H9 (cell line): Measurements from ENCODE around the gene MICAL3. TPM values are rescaled to one million over a fixed set of nuclear protein-coding genes. Genes with fewer than 3 reads are reported as not detected.

Source experiments
- DNase-seq: peaks from one replicate; pipeline ENCODE4 v3.0.0-alpha.2; 2017
- H2AFZ ChIP-seq: one replicate; pipeline ENCODE4 v1.6.1; 2013; ENCODE audit warnings: mild to moderate bottlenecking, low read length, control low read depth, moderate library complexity
- H2AK5ac ChIP-seq: 2 replicates; pipeline ENCODE4 v1.6.1; 2013; ENCODE audit warnings: low read length, control low read depth, mixed read lengths; ENCODE audit not compliant: insufficient read length
- H2BK120ac ChIP-seq: one replicate; pipeline ENCODE4 v1.6.1; 2013; ENCODE audit warnings: low read depth, mild to moderate bottlenecking, low read length, control low read depth, inconsistent platforms; ENCODE audit not compliant: poor library complexity, severe bottlenecking
- H2BK12ac ChIP-seq: 2 replicates; pipeline ENCODE4 v1.6.1; 2013; ENCODE audit warnings: low read length, control low read depth, mixed read lengths, low read depth; ENCODE audit not compliant: insufficient read length
- H2BK15ac ChIP-seq: 2 replicates; pipeline ENCODE4 v1.6.1; 2013; ENCODE audit warnings: low read depth, low read length, control low read depth
- H2BK20ac ChIP-seq: one replicate; pipeline ENCODE4 v1.6.1; 2013; ENCODE audit warnings: low read depth, mild to moderate bottlenecking, low read length, control low read depth, inconsistent platforms; ENCODE audit not compliant: poor library complexity, severe bottlenecking
- H2BK5ac ChIP-seq: 2 replicates; pipeline ENCODE4 v1.6.1; 2013; ENCODE audit warnings: low read length, control low read depth, mixed read lengths; ENCODE audit not compliant: insufficient read length
- H3K14ac ChIP-seq: 2 replicates; pipeline ENCODE4 v1.6.1; 2013; ENCODE audit warnings: low read length, control low read depth; ENCODE audit not compliant: insufficient read depth
- H3K18ac ChIP-seq: 2 replicates; pipeline ENCODE4 v1.6.1; 2013; ENCODE audit warnings: low read depth, mild to moderate bottlenecking, mixed read lengths, low read length, control low read depth; ENCODE audit not compliant: insufficient read length
- H3K23ac ChIP-seq: 2 replicates; pipeline ENCODE4 v1.6.1; 2013; ENCODE audit warnings: low read length, control low read depth, mixed read lengths, low read depth; ENCODE audit not compliant: insufficient read length
- H3K23me2 ChIP-seq: 2 replicates; pipeline ENCODE4 v1.6.1; 2013; ENCODE audit warnings: low read depth, mild to moderate bottlenecking, mixed read lengths, low read length, control low read depth; ENCODE audit not compliant: insufficient read length, poor library complexity, severe bottlenecking
- H3K27ac ChIP-seq: 2 replicates; pipeline ENCODE4 v1.5.1; 2013; ENCODE audit warnings: low read length, control low read depth, mixed read lengths, low read depth; ENCODE audit not compliant: insufficient read length
- H3K27me3 ChIP-seq: 2 replicates; pipeline ENCODE4 v1.6.1; 2013; ENCODE audit warnings: low read length, control low read depth, inconsistent platforms; ENCODE audit not compliant: insufficient read depth
- H3K4ac ChIP-seq: 2 replicates; pipeline ENCODE4 v1.6.1; 2013; ENCODE audit warnings: low read depth, mild to moderate bottlenecking, control low read depth, inconsistent platforms, low read length, moderate library complexity
- H3K4me1 ChIP-seq: 2 replicates; pipeline ENCODE4 v1.6.1; 2013; ENCODE audit warnings: low read length, control low read depth, inconsistent platforms; ENCODE audit not compliant: insufficient read depth
- H3K4me2 ChIP-seq: 2 replicates; pipeline ENCODE4 v1.6.1; 2013; ENCODE audit warnings: low read length, control low read depth, mixed read lengths; ENCODE audit not compliant: insufficient read length, insufficient read depth
- H3K56ac ChIP-seq: 2 replicates; pipeline ENCODE4 v1.6.1; 2013; ENCODE audit warnings: low read depth, mild to moderate bottlenecking, mixed read lengths, low read length, control low read depth; ENCODE audit not compliant: insufficient read length
- H3K79me1 ChIP-seq: 2 replicates; pipeline ENCODE4 v1.6.1; 2013; ENCODE audit warnings: low read depth, mild to moderate bottlenecking, moderate library complexity, low read length, control low read depth, inconsistent platforms; ENCODE audit not compliant: insufficient read depth, poor library complexity, severe bottlenecking
- H3K79me2 ChIP-seq: 2 replicates; pipeline ENCODE4 v1.6.1; 2013; ENCODE audit warnings: low read length, control low read depth, inconsistent platforms; ENCODE audit not compliant: insufficient read depth
- H3K9ac ChIP-seq: 2 replicates; pipeline ENCODE4 v1.6.1; 2013; ENCODE audit warnings: low read length, control low read depth, mixed read lengths; ENCODE audit not compliant: insufficient read length; ENCODE audit errors: extremely low read depth
- H3K9me3 ChIP-seq: one replicate; pipeline ENCODE4 v1.6.1; 2013; ENCODE audit warnings: low read depth, low read length, inconsistent platforms; ENCODE audit not compliant: control insufficient read depth
- H3T11ph ChIP-seq: one replicate; pipeline ENCODE4 v1.6.1; 2013; ENCODE audit warnings: mild to moderate bottlenecking, low read length, control low read depth, inconsistent platforms
- H4K20me1 ChIP-seq: one replicate; pipeline ENCODE4 v1.6.1; 2013; ENCODE audit not compliant: control insufficient read depth, insufficient read length, insufficient read depth
- H4K5ac ChIP-seq: 2 replicates; pipeline ENCODE4 v1.6.1; 2013; ENCODE audit warnings: low read depth, mild to moderate bottlenecking, mixed read lengths, low read length, control low read depth; ENCODE audit not compliant: insufficient read length
- H4K8ac ChIP-seq: replicated peaks from 2 replicates; pipeline ENCODE4 v1.6.1; 2013; ENCODE audit warnings: low read length, control low read depth, mixed read lengths, low read depth; ENCODE audit not compliant: insufficient read length
- H4K91ac ChIP-seq: 2 replicates; pipeline ENCODE4 v1.6.1; 2013; ENCODE audit warnings: low read depth, mild to moderate bottlenecking, moderate library complexity, mixed read lengths, low read length, control low read depth; ENCODE audit not compliant: insufficient read length
- H3K27ac Mint-ChIP-seq, 3 experiments: 2 replicates in 2 of 3; 3 replicates in 1 of 3; pipeline ENCODE4 v1.8.0; 2020 to 2021; ENCODE audit warnings: mixed read lengths in 3 of 3, mild to moderate bottlenecking in 1 of 3, moderate library complexity in 1 of 3
- H3K27me3 Mint-ChIP-seq: 2 replicates; pipeline ENCODE4 v1.8.0; 2021; ENCODE audit warnings: low read depth, mild to moderate bottlenecking, moderate library complexity, mixed read lengths
- H3K36me3 Mint-ChIP-seq, 3 experiments: 2 replicates in 2 of 3; 3 replicates in 1 of 3; pipeline ENCODE4 v1.8.0; 2020 to 2021; ENCODE audit warnings: low read depth in 3 of 3, mixed read lengths in 3 of 3; ENCODE audit not compliant: insufficient read depth in 1 of 3
- H3K4me1 Mint-ChIP-seq, 2 experiments: 2 replicates each; pipeline ENCODE4 v1.8.0; 2020; ENCODE audit warnings: mixed read lengths in 2 of 2
- H3K4me3 Mint-ChIP-seq, 2 experiments: 2 replicates in 1 of 2; 3 replicates in 1 of 2; pipeline ENCODE4 v1.8.0; 2020 to 2021; ENCODE audit warnings: mild to moderate bottlenecking in 2 of 2, mixed read lengths in 2 of 2, moderate library complexity in 1 of 2
- H3K9me3 Mint-ChIP-seq, 2 experiments: 2 replicates in 1 of 2; 3 replicates in 1 of 2; pipeline ENCODE4 v1.8.0; 2020; ENCODE audit warnings: mild to moderate bottlenecking in 2 of 2, mixed read lengths in 2 of 2, moderate library complexity in 1 of 2
- CTCF ChIP-seq: fragments of 200-600 bp; sonication (generic); conservative IDR thresholded peaks from 3 replicates; pipeline ENCODE4 v1.8.0; 2021; ENCODE audit warnings: antibody characterized with exemption, mild to moderate bottlenecking
- WGBS: extraction: QIAGEN DNeasy Blood & Tissue Kit; methylation state at CpG from one replicate; pipeline ENCODE4 v1.1.7; 2013; ENCODE audit warnings: missing lambda C conversion rate, low lambda C conversion rate, mixed read lengths; ENCODE audit not compliant: insufficient read length; ENCODE audit errors: extremely low coverage; 5-methylcytosine and 5-hydroxymethylcytosine counted together
- total RNA-seq: library from RNA; stranded (reverse); gene quantifications from 2 replicates; pipeline ENCODE4 v1.2.1, GENCODE V29; 2021

Gene MICAL3
- total RNA-seq, 1 experiment from 2014 or later = 50.2 TPM

- WGBS = no CpG with 5 or more reads among the region's 3 CpGs
These were observed 92.9 kb downstream of the MICAL3 start for GRCh38 chr22:17931400-17931825.

More at GRCh38 chr22:17931400-17931825, 92.9 kb downstream of the MICAL3 start:
- Mint-ChIP-seq H3K27ac (no peak overlapping the region), H3K9me3 (no peaks in the 10 kb centered on the region), H3K36me3 (peaks cover 0 to 2% (median 0%) of the 10 kb centered on the region in 3 experiments; a peak in 1 of 7 replicates), H3K4me1 (peaks cover 24 to 30% of the 10 kb centered on the region in 2 experiments), H3K27me3 (no peaks in the 10 kb centered on the region; the same call in 1 of the 2 replicates), H3K4me3 (no peak overlapping the region)
- Histone ChIP-seq H3K14ac (no peak overlapping the region), H4K5ac (no peak overlapping the region), H3K18ac (no peak overlapping the region), H3K4me2 (no peak overlapping the region), H3K4ac (no peak overlapping the region), H3K27me3 (no peaks in the 10 kb centered on the region), H4K8ac (no peak overlapping the region), H2BK120ac (no peak overlapping the region), H3K27ac (no peak overlapping the region), H3K9me3 (no peaks in the 10 kb centered on the region), H2BK12ac (no peak overlapping the region), H4K91ac (no peak overlapping the region), H3K56ac (no peak overlapping the region), H3K23me2 (no peaks in the 10 kb centered on the region), H3K4me1 (no peaks in the 10 kb centered on the region), H3K23ac (no peak overlapping the region), H2BK20ac (no peak overlapping the region), H3T11ph (no peak overlapping the region), H3K79me1 (peaks cover 3% of the 10 kb centered on the region), H2BK15ac (no peak overlapping the region), H2AFZ (no peak overlapping the region), H3K79me2 (peaks cover 4% of the 10 kb centered on the region; the same call in 1 of the 2 replicates), H2AK5ac (no peak overlapping the region), H4K20me1 (no peaks in the 10 kb centered on the region), H2BK5ac (no peak overlapping the region), H3K9ac (no peak overlapping the region)
- no peak for TF ChIP-seq CTCF
- no peak for DNase-seq
